GM23338 (cell line): ENCODE data around the gene CCDC3. TPM values are rescaled to one million over a fixed set of nuclear protein-coding genes. Genes with fewer than 3 reads are reported as not detected.

ENCODE experiments used
- ATAC-seq: fragments of 200-7000 bp; cut with Tn5 transposase; 3 replicates; pipeline ENCODE4 v1.9.1; 2020
- DNase-seq: peaks from one replicate; pipeline ENCODE4 v3.0.0-alpha.2; 2015; ENCODE audit warnings: low spot score
- H2AFZ ChIP-seq: fragments of 200-600 bp; sonication (generic); 2 replicates; pipeline ENCODE4 v1.8.0; 2016; ENCODE audit warnings: antibody characterized with exemption, mild to moderate bottlenecking, moderate library complexity
- H3F3A ChIP-seq: fragments of 200-600 bp; sonication (generic); replicated peaks from 2 replicates; pipeline ENCODE4 v1.8.0; 2017; ENCODE audit warnings: antibody characterized with exemption, mixed run types, low read depth
- H3K27ac ChIP-seq: fragments of 200-600 bp; sonication (generic); 2 replicates; pipeline ENCODE4 v1.6.1; 2016; ENCODE audit warnings: low read depth
- H3K27me3 ChIP-seq: fragments of 200-600 bp; sonication (generic); 2 replicates; pipeline ENCODE4 v1.8.0; 2016; ENCODE audit warnings: mild to moderate bottlenecking, mixed run types, moderate library complexity; ENCODE audit not compliant: insufficient read depth
- H3K36me3 ChIP-seq: fragments of 200-600 bp; sonication (generic); 2 replicates; pipeline ENCODE4 v1.8.0; 2016; ENCODE audit warnings: mild to moderate bottlenecking; ENCODE audit not compliant: insufficient read depth
- H3K4me1 ChIP-seq: fragments of 200-600 bp; sonication (generic); 2 replicates; pipeline ENCODE4 v1.8.0; 2016; ENCODE audit warnings: mild to moderate bottlenecking, moderate library complexity; ENCODE audit not compliant: insufficient read depth
- H3K4me2 ChIP-seq: fragments of 200-600 bp; sonication (generic); 2 replicates; pipeline ENCODE4 v1.7.1; 2017; ENCODE audit warnings: mixed run types
- H3K4me3 ChIP-seq: fragments of 200-600 bp; sonication (generic); 2 replicates; pipeline ENCODE4 v1.6.1; 2016; ENCODE audit warnings: mixed run types
- H3K79me2 ChIP-seq: fragments of 200-600 bp; sonication (generic); replicated peaks from 2 replicates; pipeline ENCODE4 v1.8.0; 2017; ENCODE audit warnings: mild to moderate bottlenecking; ENCODE audit not compliant: insufficient read depth
- H3K9me2 ChIP-seq: fragments of 200-600 bp; sonication (generic); 2 replicates; pipeline ENCODE4 v1.8.0; 2017; ENCODE audit not compliant: insufficient read depth
- H4K20me1 ChIP-seq: fragments of 200-600 bp; sonication (generic); replicated peaks from 2 replicates; pipeline ENCODE4 v1.8.0; 2017; ENCODE audit warnings: mild to moderate bottlenecking; ENCODE audit not compliant: insufficient read depth
- H3K27ac Mint-ChIP-seq: 2 replicates; pipeline ENCODE4 v1.8.0; 2020; ENCODE audit warnings: inconsistent platforms, mild to moderate bottlenecking, moderate library complexity, mixed read lengths
- H3K27me3 Mint-ChIP-seq: 3 replicates; pipeline ENCODE4 v1.8.0; 2022; ENCODE audit warnings: low read depth, mild to moderate bottlenecking, moderate library complexity, mixed read lengths, inconsistent platforms; ENCODE audit not compliant: insufficient read depth, poor library complexity
- H3K36me3 Mint-ChIP-seq: 3 replicates; pipeline ENCODE4 v1.8.0; 2021; ENCODE audit warnings: low read depth, mild to moderate bottlenecking, inconsistent platforms, moderate library complexity, mixed read lengths
- H3K4me1 Mint-ChIP-seq: 3 replicates; pipeline ENCODE4 v1.8.0; 2020; ENCODE audit warnings: mild to moderate bottlenecking, inconsistent platforms, mixed read lengths
- H3K4me3 Mint-ChIP-seq: 3 replicates; pipeline ENCODE4 v1.8.0; 2021; ENCODE audit warnings: moderate library complexity, mild to moderate bottlenecking, inconsistent platforms, mixed read lengths
- H3K9me3 Mint-ChIP-seq: 3 replicates; pipeline ENCODE4 v1.8.0; 2020; ENCODE audit warnings: moderate library complexity, mild to moderate bottlenecking, inconsistent platforms, mixed read lengths
- CREB1 ChIP-seq: fragments of 250-450 bp; sonication (Bioruptor Pico); IDR thresholded peaks from 2 replicates; pipeline ENCODE4 v1.5.0; 2020; ENCODE audit warnings: low read depth, mild to moderate bottlenecking, moderate library complexity
- EZH2 ChIP-seq: fragments of 200-600 bp; sonication (generic); IDR thresholded peaks from one replicate; pipeline ENCODE4 v1.8.0; 2017; ENCODE audit warnings: antibody characterized with exemption, mild to moderate bottlenecking, low read depth; ENCODE audit not compliant: unreplicated experiment
- EZH2phosphoT487 ChIP-seq: fragments of 200-600 bp; sonication (generic); IDR thresholded peaks from one replicate; pipeline ENCODE4 v1.8.1; 2018; ENCODE audit warnings: antibody characterized with exemption; ENCODE audit not compliant: unreplicated experiment
- JUNB ChIP-seq: IDR thresholded peaks from one replicate; pipeline ENCODE4 v1.6.1; 2016; ENCODE audit warnings: antibody characterized with exemption; ENCODE audit not compliant: unreplicated experiment
- NANOG ChIP-seq: IDR thresholded peaks from 2 replicates; pipeline ENCODE4 v1.6.1; 2016; ENCODE audit warnings: antibody characterized with exemption, borderline replicate concordance
- POLR2AphosphoS5 ChIP-seq: IDR thresholded peaks from 2 replicates; pipeline ENCODE4 v1.6.1; 2016; ENCODE audit warnings: antibody characterized with exemption, low read depth
- STAT1 ChIP-seq: IDR thresholded peaks from one replicate; pipeline ENCODE4 v1.6.1; 2016; ENCODE audit warnings: antibody characterized with exemption; ENCODE audit not compliant: unreplicated experiment
- ZNF331 ChIP-seq: fragments of 250-450 bp; sonication (Bioruptor Pico); IDR thresholded peaks from 2 replicates; pipeline ENCODE4 v1.5.0; 2020; ENCODE audit warnings: low read depth, mild to moderate bottlenecking, moderate library complexity
- polyA plus RNA-seq: library from polyadenylated mRNA; unstranded; fragments of >200 nt; fragmentation: Nextera tagmentation; extraction: Ambion mirVana; gene quantifications from 2 replicates; pipeline ENCODE4 v1.2.1, GENCODE V29; 2016
- total RNA-seq: library from RNA; depleted of rRNA; stranded (reverse); fragments of >200 nt; shearing (Covaris generic); gene quantifications from 2 replicates; pipeline ENCODE4 v1.2.3, GENCODE V29; 2014
- TF ChIP-seq, protein P1 (sequence below): IDR thresholded peaks from 2 replicates; pipeline ENCODE4 v1.6.1; 2016; ENCODE audit warnings: antibody characterized with exemption
- TF ChIP-seq, protein P2 (sequence below): IDR thresholded peaks from one replicate; pipeline ENCODE4 v1.6.1; 2018; ENCODE audit warnings: antibody characterized with exemption; ENCODE audit not compliant: unreplicated experiment
- TF ChIP-seq, protein P3 (sequence below), 2 experiments: fragments of 200-600 bp in 1 of 2; sonication (generic) in 1 of 2; conservative IDR thresholded peaks; 2 replicates each; pipeline versions ENCODE4 v1.5.1 to v1.6.1; 2016 to 2017; ENCODE audit warnings: antibody characterized with exemption in 2 of 2, low read depth in 2 of 2, mild to moderate bottlenecking in 2 of 2, moderate library complexity in 1 of 2

Gene CCDC3
- total and polyA plus RNA-seq, 2 experiments from 2014 or later, result 1.4 to 5.2 TPM

DNA sequence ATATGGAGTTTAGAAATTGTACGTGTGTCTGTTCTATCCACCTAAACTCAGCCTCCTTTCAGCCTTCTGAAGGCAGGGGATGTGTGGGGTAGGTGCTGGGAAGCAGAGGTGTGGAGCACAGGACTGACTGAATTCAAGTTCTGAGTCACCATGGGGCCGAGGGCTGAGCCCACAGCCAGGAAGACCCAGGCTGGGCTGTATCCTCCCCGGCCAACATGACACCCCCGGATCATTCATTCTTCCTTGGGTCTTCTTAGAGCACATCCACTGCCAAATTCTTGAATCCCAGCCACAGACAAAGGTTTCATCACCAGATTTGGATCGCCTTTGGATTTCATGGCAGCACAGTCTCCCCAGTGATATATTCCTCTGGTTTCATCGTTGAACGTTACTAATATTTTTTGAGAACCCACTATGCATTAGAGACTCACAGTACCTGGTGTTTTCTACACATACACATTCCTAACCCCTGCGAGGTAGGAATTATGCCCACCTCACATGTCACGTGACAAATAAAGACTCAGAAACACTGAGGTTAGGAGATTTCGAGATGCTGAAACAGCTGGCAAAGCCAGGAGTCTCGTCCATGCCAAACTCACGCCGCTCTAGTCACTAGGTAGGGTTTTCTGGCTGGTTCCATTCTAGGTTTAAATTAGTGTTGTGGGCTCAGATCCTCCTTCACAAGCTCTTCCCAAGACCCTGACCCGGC is 26.9 kb downstream of the CCDC3 start:
- Mint-ChIP-seq H3K27ac (no peak overlapping the region; the same call in 1 of the 2 replicates), H3K4me1 (no peaks in the 10 kb centered on the region; the same call in 2 of the 3 replicates), H3K9me3 (no peaks in the 10 kb centered on the region), H3K4me3 (no peak overlapping the region), H3K36me3 (no peaks in the 10 kb centered on the region), H3K27me3 (peaks cover 7% of the 10 kb centered on the region)
- Histone ChIP-seq H3K9me2 (no peaks in the 10 kb centered on the region), H3F3A (no peaks in the 10 kb centered on the region), H4K20me1 (no peaks in the 10 kb centered on the region), H3K27me3 (no peaks in the 10 kb centered on the region), H3K4me2 (no peak overlapping the region), H3K36me3 (no peaks in the 10 kb centered on the region), H3K4me1 (no peaks in the 10 kb centered on the region), H3K4me3 (no peak overlapping the region), H2AFZ (no peak overlapping the region; the same call in 1 of the 2 replicates), H3K79me2 (no peaks in the 10 kb centered on the region), H3K27ac (no peak overlapping the region)
- TF ChIP-seq, protein P1, sequence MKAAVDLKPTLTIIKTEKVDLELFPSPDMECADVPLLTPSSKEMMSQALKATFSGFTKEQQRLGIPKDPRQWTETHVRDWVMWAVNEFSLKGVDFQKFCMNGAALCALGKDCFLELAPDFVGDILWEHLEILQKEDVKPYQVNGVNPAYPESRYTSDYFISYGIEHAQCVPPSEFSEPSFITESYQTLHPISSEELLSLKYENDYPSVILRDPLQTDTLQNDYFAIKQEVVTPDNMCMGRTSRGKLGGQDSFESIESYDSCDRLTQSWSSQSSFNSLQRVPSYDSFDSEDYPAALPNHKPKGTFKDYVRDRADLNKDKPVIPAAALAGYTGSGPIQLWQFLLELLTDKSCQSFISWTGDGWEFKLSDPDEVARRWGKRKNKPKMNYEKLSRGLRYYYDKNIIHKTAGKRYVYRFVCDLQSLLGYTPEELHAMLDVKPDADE, result no peak
- TF ChIP-seq POLR2AphosphoS5, result no peak
- TF ChIP-seq, protein P2, sequence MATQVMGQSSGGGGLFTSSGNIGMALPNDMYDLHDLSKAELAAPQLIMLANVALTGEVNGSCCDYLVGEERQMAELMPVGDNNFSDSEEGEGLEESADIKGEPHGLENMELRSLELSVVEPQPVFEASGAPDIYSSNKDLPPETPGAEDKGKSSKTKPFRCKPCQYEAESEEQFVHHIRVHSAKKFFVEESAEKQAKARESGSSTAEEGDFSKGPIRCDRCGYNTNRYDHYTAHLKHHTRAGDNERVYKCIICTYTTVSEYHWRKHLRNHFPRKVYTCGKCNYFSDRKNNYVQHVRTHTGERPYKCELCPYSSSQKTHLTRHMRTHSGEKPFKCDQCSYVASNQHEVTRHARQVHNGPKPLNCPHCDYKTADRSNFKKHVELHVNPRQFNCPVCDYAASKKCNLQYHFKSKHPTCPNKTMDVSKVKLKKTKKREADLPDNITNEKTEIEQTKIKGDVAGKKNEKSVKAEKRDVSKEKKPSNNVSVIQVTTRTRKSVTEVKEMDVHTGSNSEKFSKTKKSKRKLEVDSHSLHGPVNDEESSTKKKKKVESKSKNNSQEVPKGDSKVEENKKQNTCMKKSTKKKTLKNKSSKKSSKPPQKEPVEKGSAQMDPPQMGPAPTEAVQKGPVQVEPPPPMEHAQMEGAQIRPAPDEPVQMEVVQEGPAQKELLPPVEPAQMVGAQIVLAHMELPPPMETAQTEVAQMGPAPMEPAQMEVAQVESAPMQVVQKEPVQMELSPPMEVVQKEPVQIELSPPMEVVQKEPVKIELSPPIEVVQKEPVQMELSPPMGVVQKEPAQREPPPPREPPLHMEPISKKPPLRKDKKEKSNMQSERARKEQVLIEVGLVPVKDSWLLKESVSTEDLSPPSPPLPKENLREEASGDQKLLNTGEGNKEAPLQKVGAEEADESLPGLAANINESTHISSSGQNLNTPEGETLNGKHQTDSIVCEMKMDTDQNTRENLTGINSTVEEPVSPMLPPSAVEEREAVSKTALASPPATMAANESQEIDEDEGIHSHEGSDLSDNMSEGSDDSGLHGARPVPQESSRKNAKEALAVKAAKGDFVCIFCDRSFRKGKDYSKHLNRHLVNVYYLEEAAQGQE, result no peak
- TF ChIP-seq EZH2, result no peak
- TF ChIP-seq JUNB, result no peak
- TF ChIP-seq EZH2phosphoT487, result no peak
- no peak for TF ChIP-seq NANOG
- TF ChIP-seq CREB1, result no peak
- TF ChIP-seq ZNF331 (CRISPR knock-in tag), result no peak
- TF ChIP-seq, protein P3, sequence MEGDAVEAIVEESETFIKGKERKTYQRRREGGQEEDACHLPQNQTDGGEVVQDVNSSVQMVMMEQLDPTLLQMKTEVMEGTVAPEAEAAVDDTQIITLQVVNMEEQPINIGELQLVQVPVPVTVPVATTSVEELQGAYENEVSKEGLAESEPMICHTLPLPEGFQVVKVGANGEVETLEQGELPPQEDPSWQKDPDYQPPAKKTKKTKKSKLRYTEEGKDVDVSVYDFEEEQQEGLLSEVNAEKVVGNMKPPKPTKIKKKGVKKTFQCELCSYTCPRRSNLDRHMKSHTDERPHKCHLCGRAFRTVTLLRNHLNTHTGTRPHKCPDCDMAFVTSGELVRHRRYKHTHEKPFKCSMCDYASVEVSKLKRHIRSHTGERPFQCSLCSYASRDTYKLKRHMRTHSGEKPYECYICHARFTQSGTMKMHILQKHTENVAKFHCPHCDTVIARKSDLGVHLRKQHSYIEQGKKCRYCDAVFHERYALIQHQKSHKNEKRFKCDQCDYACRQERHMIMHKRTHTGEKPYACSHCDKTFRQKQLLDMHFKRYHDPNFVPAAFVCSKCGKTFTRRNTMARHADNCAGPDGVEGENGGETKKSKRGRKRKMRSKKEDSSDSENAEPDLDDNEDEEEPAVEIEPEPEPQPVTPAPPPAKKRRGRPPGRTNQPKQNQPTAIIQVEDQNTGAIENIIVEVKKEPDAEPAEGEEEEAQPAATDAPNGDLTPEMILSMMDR (conservative IDR thresholded peaks at IDR 0.05; ENCODE audit: low read depth in 2 of 2), result no peak
- no peak for TF ChIP-seq STAT1
- no peak for DNase-seq
- ATAC-seq, result no peak
